A673 (cell line): ENCODE measurements around the gene FSTL1. TPM values are rescaled to one million over a fixed set of nuclear protein-coding genes. Genes with fewer than 3 reads are reported as not detected.

Experiments used
- BruUV-seq: library from RNA; stranded (reverse); fragments of 400-500 nt; replicated peaks from 2 replicates; lab custom pipeline; 2021; lab: Mats Ljungman, UMichigan
- CTCF ChIA-PET: fragments of 300-600 bp; sonication (Branson Sonifier 250); formaldehyde crosslinking; loops from one replicate; lab custom pipeline; 2022; ENCODE audit warnings: antibody characterized with exemption; lab: Charles Lee
- POLR2A ChIA-PET: fragments of 300-600 bp; sonication (Branson Sonifier 250); formaldehyde crosslinking; loops from one replicate; lab custom pipeline; 2022; ENCODE audit warnings: antibody characterized with exemption; ENCODE audit not compliant: low non-redundant PET; lab: Charles Lee
- DNase-seq: peaks from one replicate; pipeline ENCODE4 v3.0.0-alpha.2; 2015; ENCODE audit warnings: low spot score
- H3K27ac ChIP-seq: fragments of 200-600 bp; sonication (generic); 2 replicates; pipeline ENCODE4 v1.5.1; 2016; ENCODE audit warnings: mixed run types, low read depth, mild to moderate bottlenecking, mixed read lengths, antibody characterized with exemption, low read length; ENCODE audit not compliant: poor library complexity, severe bottlenecking
- H3K27me3 ChIP-seq: fragments of 200-600 bp; sonication (generic); replicated peaks from 2 replicates; pipeline ENCODE4 v1.6.1; 2017; ENCODE audit warnings: mixed run types, low read depth, mild to moderate bottlenecking, mixed read lengths, antibody characterized with exemption, low read length; ENCODE audit not compliant: insufficient read depth, poor library complexity
- H3K36me3 ChIP-seq: fragments of 200-600 bp; sonication (generic); 2 replicates; pipeline ENCODE4 v1.6.1; 2016; ENCODE audit warnings: mixed run types, mild to moderate bottlenecking, mixed read lengths, antibody characterized with exemption, low read length; ENCODE audit not compliant: insufficient read depth, poor library complexity, severe bottlenecking
- H3K4me1 ChIP-seq: fragments of 200-600 bp; sonication (generic); 2 replicates; pipeline ENCODE4 v1.6.1; 2017; ENCODE audit warnings: mixed run types, mild to moderate bottlenecking, mixed read lengths, antibody characterized with exemption, low read length; ENCODE audit not compliant: insufficient read depth, poor library complexity, severe bottlenecking
- H3K4me3 ChIP-seq: fragments of 200-600 bp; sonication (generic); 2 replicates; pipeline ENCODE4 v1.5.1; 2016; ENCODE audit warnings: low read depth, mixed run types, mild to moderate bottlenecking, mixed read lengths, low read length; ENCODE audit not compliant: poor library complexity, severe bottlenecking
- H3K9me3 ChIP-seq: fragments of 200-600 bp; sonication (generic); 2 replicates; pipeline ENCODE4 v1.6.1; 2016; ENCODE audit warnings: mixed run types, low read depth, mild to moderate bottlenecking, mixed read lengths, antibody characterized with exemption, low read length; ENCODE audit not compliant: poor library complexity, severe bottlenecking
- CTCF ChIP-seq: fragments of 300-800, 200-600 bp; sonication (generic); conservative IDR thresholded peaks from 2 replicates; pipeline ENCODE4 v1.5.1; 2017; ENCODE audit warnings: low read depth, mild to moderate bottlenecking, antibody characterized with exemption, low read length, moderate library complexity, mixed read lengths
- EZH2 ChIP-seq: fragments of 200-600 bp; sonication (generic); IDR thresholded peaks from 2 replicates; pipeline ENCODE4 v1.6.1; 2017; ENCODE audit warnings: borderline replicate concordance, low read depth, mild to moderate bottlenecking, mixed read lengths, antibody characterized with exemption, low read length; ENCODE audit not compliant: poor library complexity, severe bottlenecking
- intact Hi-C: fragments of 100-400 bp; cut with micrococcal nuclease; formaldehyde crosslinking; loops from one replicate; pipeline ENCODE4 v1.10.0; 2022; ENCODE audit not compliant: unreplicated experiment
- total RNA-seq: library from RNA; stranded (reverse); gene quantifications from 2 replicates; pipeline ENCODE4 v1.2.3, GENCODE V29; 2021

The FSTL1 gene
- total RNA-seq, 1 experiment from 2014 or later, result 122 TPM

- no peak for DNase-seq
- Histone ChIP-seq H3K9me3 (no peaks in the 10 kb centered on the region), H3K27me3 (no peaks in the 10 kb centered on the region), H3K36me3 (no peaks in the 10 kb centered on the region), H3K4me1 (peaks cover 30% of the 10 kb centered on the region), H3K27ac (no peak overlapping the region), H3K4me3 (no peak overlapping the region)
- no peak for TF ChIP-seq CTCF
- TF ChIP-seq EZH2, result no peak
- ChIA-PET CTCF (no interaction called here), POLR2A (no interaction called here)
- no TSS peak for BruUV-seq
- intact Hi-C loops, result no loop called here
Observed at GRCh38 chr3:120440001-120440703, 10.6 kb downstream of the FSTL1 start.

- TF ChIP-seq CTCF, result no peak
- TF ChIP-seq EZH2, result no peak
Observed at GRCh38 chr3:120438665-120439370, 12.0 kb downstream of the FSTL1 start.

GRCh38 chr3:120438216-120438615 lies 12.6 kb downstream of the FSTL1 start:
- intact Hi-C loops, result no loop called here
- H3K36me3 ChIP-seq, result no peaks in the 10 kb centered on the region
- H3K27ac ChIP-seq, result no peak overlapping the region
- no peaks in the 10 kb centered on the region for H3K27me3 ChIP-seq
- no peaks in the 10 kb centered on the region for H3K9me3 ChIP-seq
- no peak for TF ChIP-seq CTCF
- TF ChIP-seq EZH2, result no peak
- CTCF ChIA-PET, result no interaction called here
- no peak overlapping the region for H3K4me3 ChIP-seq
- no TSS peak for BruUV-seq
- POLR2A ChIA-PET, result no interaction called here
- no peak for DNase-seq
- peaks cover 20% of the 10 kb centered on the region for H3K4me1 ChIP-seq

More at GRCh38 chr3:120438665-120439370, 12.0 kb downstream of the FSTL1 start:
- peaks cover 25% of the 10 kb centered on the region for H3K4me1 ChIP-seq
- no peak overlapping the region for H3K27ac ChIP-seq
- no peak overlapping the region for H3K4me3 ChIP-seq
- ChIA-PET POLR2A (no interaction called here), CTCF (no interaction called here)
- H3K9me3 ChIP-seq, result no peaks in the 10 kb centered on the region
- no peaks in the 10 kb centered on the region for H3K36me3 ChIP-seq
- BruUV-seq, result no TSS peak
- H3K27me3 ChIP-seq, result no peaks in the 10 kb centered on the region
- no peak for DNase-seq
- intact Hi-C loops, result no loop called here
